B cell (primary cell): ENCODE data around the gene LIPM.

Experiments
- CTCF ChIP-seq: fragments of 200-600 bp; IDR thresholded peaks from one replicate; pipeline ENCODE4 v1.8.0; 2022; ENCODE audit warnings: antibody characterized with exemption, mild to moderate bottlenecking
- EZH2 ChIP-seq: IDR thresholded peaks from 2 replicates; pipeline ENCODE4 v1.6.1; 2012; ENCODE audit warnings: borderline replicate concordance, low read depth, mild to moderate bottlenecking, moderate library complexity, low read length; ENCODE audit not compliant: insufficient read depth, poor library complexity, severe bottlenecking

GRCh38 chr10:88793712-88794299 lies 8.7 kb upstream of the LIPM start:
- TF ChIP-seq CTCF: no peak
- no peak for TF ChIP-seq EZH2
